Keratinocyte (primary cell): Measurements from ENCODE around the gene AKR1C8. TPM values are rescaled to one million over a fixed set of nuclear protein-coding genes. Genes with fewer than 3 reads are reported as not detected.

Source experiments
- DNase-seq: peaks from one replicate; pipeline ENCODE4 v3.0.0-alpha.2; 2011; ENCODE audit warnings: low read depth, missing footprints, low spot score
- FAIRE-seq: peaks from 2 replicates; lab custom pipeline; 2011; peaks lifted over from hg19 to GRCh38; lab: Jason Lieb, UNC
- H2AFZ ChIP-seq: 2 replicates; pipeline ENCODE4 v1.6.0; 2012; ENCODE audit warnings: low read length, control low read depth, inconsistent platforms; ENCODE audit not compliant: control insufficient read depth
- H3K27ac ChIP-seq: 2 replicates; pipeline ENCODE4 v1.5.1; 2011; ENCODE audit warnings: low read length; ENCODE audit not compliant: control insufficient read depth, insufficient read depth
- H3K27me3 ChIP-seq: 3 replicates; pipeline ENCODE4 v1.6.0; 2011; ENCODE audit warnings: low read length; ENCODE audit not compliant: control insufficient read depth, insufficient read depth; ENCODE audit errors: extremely low read depth
- H3K36me3 ChIP-seq, 2 experiments: 2 replicates in 1 of 2; 3 replicates in 1 of 2; pipeline ENCODE4 v1.5.1; 2011; ENCODE audit warnings: low read length in 2 of 2, mild to moderate bottlenecking in 1 of 2; ENCODE audit not compliant: control insufficient read depth in 2 of 2, insufficient read depth in 2 of 2; ENCODE audit errors: extremely low read depth in 1 of 2
- H3K4me1 ChIP-seq: 3 replicates; pipeline ENCODE4 v1.5.1; 2011; ENCODE audit warnings: low read length; ENCODE audit not compliant: control insufficient read depth, insufficient read depth; ENCODE audit errors: extremely low read depth
- H3K4me2 ChIP-seq: 3 replicates; pipeline ENCODE4 v1.6.0; 2011; ENCODE audit warnings: low read depth, low read length; ENCODE audit not compliant: control insufficient read depth, insufficient read depth; ENCODE audit errors: extremely low read depth
- H3K4me3 ChIP-seq, 3 experiments: fragments of 200-600 bp in 1 of 3; sonication (generic) in 1 of 3; 2 replicates in 2 of 3; 3 replicates in 1 of 3; pipeline ENCODE4 v1.5.1; 2011 to 2016; ENCODE audit warnings: low read length in 3 of 3, mild to moderate bottlenecking in 3 of 3, control low read depth in 2 of 3, inconsistent platforms in 1 of 3, low read depth in 1 of 3, mixed read lengths in 1 of 3, mixed run types in 1 of 3, moderate library complexity in 1 of 3; ENCODE audit not compliant: control insufficient read depth in 2 of 3, insufficient read depth in 2 of 3; ENCODE audit errors: extremely low read depth in 1 of 3
- H3K79me2 ChIP-seq: 2 replicates; pipeline ENCODE4 v1.6.0; 2012; ENCODE audit warnings: low read length; ENCODE audit not compliant: control insufficient read depth, insufficient read depth
- H3K9ac ChIP-seq: 3 replicates; pipeline ENCODE4 v1.6.0; 2011; ENCODE audit warnings: low read length; ENCODE audit not compliant: control insufficient read depth, insufficient read depth; ENCODE audit errors: extremely low read depth
- H3K9me1 ChIP-seq: 3 replicates; pipeline ENCODE4 v1.6.0; 2011; ENCODE audit warnings: low read length; ENCODE audit not compliant: control insufficient read depth, insufficient read depth; ENCODE audit errors: extremely low read depth
- H3K9me3 ChIP-seq: 2 replicates; pipeline ENCODE4 v1.5.1; 2012; ENCODE audit warnings: low read depth, low read length; ENCODE audit not compliant: control insufficient read depth
- H4K20me1 ChIP-seq: 3 replicates; pipeline ENCODE4 v1.6.0; 2011; ENCODE audit warnings: low read length; ENCODE audit not compliant: control insufficient read depth, insufficient read depth; ENCODE audit errors: extremely low read depth
- CTCF ChIP-seq, 3 experiments: IDR thresholded peaks in 1 of 3; conservative IDR thresholded peaks in 1 of 3; optimal IDR thresholded peaks in 1 of 3; 2 replicates in 2 of 3; 3 replicates in 1 of 3; pipeline versions ENCODE3 to v1.5.1; 2011; ENCODE audit warnings: low read length in 3 of 3, mild to moderate bottlenecking in 3 of 3, moderate library complexity in 2 of 3, control low read depth in 1 of 3, inconsistent platforms in 1 of 3; ENCODE audit not compliant: insufficient read depth in 2 of 3; ENCODE audit errors: extremely low read depth in 1 of 3
- EZH2 ChIP-seq: IDR thresholded peaks from one replicate; pipeline ENCODE4 v1.6.1; 2012; ENCODE audit warnings: inconsistent platforms, mild to moderate bottlenecking, low read length, moderate library complexity
- dilution Hi-C: fragments of 300-500 bp; cut with MboI; formaldehyde crosslinking; loops from one replicate; pipeline ENCODE4 v1.7.0; 2020; ENCODE audit warnings: low sequenced_read_pairs; ENCODE audit not compliant: extremely low pct_ligation_motif_present
- polyA plus RNA-seq, 5 experiments: library from polyadenylated mRNA; depleted of rRNA in 3 of 5; stranded (reverse) in 3 of 5; stranded (forward) in 1 of 5; unstranded in 1 of 5; fragments of >200 nt; gene quantifications; 1 replicate in 1 of 5; 2 replicates in 3 of 5; 3 replicates in 1 of 5; pipeline versions ENCODE4 v1.2.1 to v1.2.3, GENCODE V29; 2011 to 2012; ENCODE audit warnings: missing spikeins in 2 of 5, low read depth in 1 of 5, low replicate concordance in 1 of 5

AKR1C8 gene
- polyA plus RNA-seq, 1 donor (not counting 4 experiments of a cell fraction or from before 2014, with no cell fraction given): not detected

- Histone ChIP-seq H3K9me3 (no peaks in the 10 kb centered on the region), H3K9ac (no peak overlapping the region), H3K4me1 (no peaks in the 10 kb centered on the region), H3K9me1 (no peaks in the 10 kb centered on the region), H3K27ac (no peak overlapping the region), H2AFZ (no peak overlapping the region), H3K4me3 (no peak overlapping the region), H3K36me3 (no peaks in the 10 kb centered on the region), H3K27me3 (no peaks in the 10 kb centered on the region), H3K4me2 (no peak overlapping the region), H4K20me1 (no peaks in the 10 kb centered on the region), H3K79me2 (no peaks in the 10 kb centered on the region)
- FAIRE-seq (no peak), DNase-seq (no peak)
- TF ChIP-seq EZH2 (no peak), CTCF (optimal IDR thresholded peaks at IDR 0.05 in 1 of 3, IDR thresholded peaks at IDR 0.05 in 1 of 3, conservative IDR thresholded peaks at IDR 0.05 in 1 of 3; ENCODE audit: extremely low read depth in 1 of 3, insufficient read depth in 2 of 3, low read length in 3 of 3) (no peak)
- dilution Hi-C loops: no loop called here
Measured at GRCh38 chr10:5151076-5151475, 33.9 kb downstream of the AKR1C8 start.

- H3K27me3 ChIP-seq: no peaks in the 10 kb centered on the region
- H3K36me3 ChIP-seq: no peaks in the 10 kb centered on the region
- dilution Hi-C loops: no loop called here
- H3K79me2 ChIP-seq: no peaks in the 10 kb centered on the region
- no peak for TF ChIP-seq CTCF (optimal IDR thresholded peaks at IDR 0.05 in 1 of 3, IDR thresholded peaks at IDR 0.05 in 1 of 3, conservative IDR thresholded peaks at IDR 0.05 in 1 of 3; ENCODE audit: extremely low read depth in 1 of 3, insufficient read depth in 2 of 3, low read length in 3 of 3)
- TF ChIP-seq EZH2: no peak
- H3K27ac ChIP-seq: no peak overlapping the region
- H3K4me3 ChIP-seq: no peak overlapping the region
- H3K9me1 ChIP-seq: no peaks in the 10 kb centered on the region
- no peaks in the 10 kb centered on the region for H4K20me1 ChIP-seq
- H3K4me2 ChIP-seq: no peak overlapping the region
- H3K9me3 ChIP-seq: no peaks in the 10 kb centered on the region
- H3K9ac ChIP-seq: no peak overlapping the region
- FAIRE-seq (no peak), DNase-seq (no peak)
- H2AFZ ChIP-seq: no peak overlapping the region
- H3K4me1 ChIP-seq: no peaks in the 10 kb centered on the region
Measured at GRCh38 chr10:5148678-5149032, 36.3 kb downstream of the AKR1C8 start.
